ENCODE results near the gene DNAAF8.
"Not testable (repeated sequence)": the region's sequence is repeated elsewhere in the genome, so short reads cannot be mapped to it uniquely, and the experiment has no call there.

Gene DNAAF8

DNA sequence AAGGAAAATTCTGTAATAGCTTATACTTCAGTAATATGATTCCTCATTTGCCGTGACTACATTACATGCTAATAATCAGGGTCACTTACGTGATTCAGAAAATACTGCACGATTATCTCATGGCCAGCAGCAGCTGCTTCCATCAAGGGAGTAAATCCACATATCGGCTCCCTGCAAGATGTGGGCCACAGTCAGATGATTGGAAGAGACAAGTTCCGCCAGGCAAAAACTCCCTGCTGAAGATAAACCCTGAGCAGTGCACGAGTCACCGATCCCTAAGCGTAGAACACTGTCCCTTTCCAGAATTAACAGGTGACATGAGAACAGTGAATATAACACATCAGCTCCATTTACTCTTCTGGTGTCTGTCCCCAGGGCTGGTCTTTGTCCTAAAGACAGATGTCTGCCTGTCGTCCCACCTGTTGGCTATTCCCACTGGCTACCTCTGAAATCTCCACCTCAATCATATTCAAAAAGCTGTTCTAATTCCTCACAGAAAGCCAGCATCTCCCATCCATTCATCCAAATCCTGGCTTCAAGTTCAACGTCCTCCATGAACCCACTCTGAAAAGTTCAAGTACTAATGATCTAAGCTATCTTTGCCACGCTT lies 9.6 kb upstream of the DNAAF8 start:
- DNase-seq = no peak

DNA sequence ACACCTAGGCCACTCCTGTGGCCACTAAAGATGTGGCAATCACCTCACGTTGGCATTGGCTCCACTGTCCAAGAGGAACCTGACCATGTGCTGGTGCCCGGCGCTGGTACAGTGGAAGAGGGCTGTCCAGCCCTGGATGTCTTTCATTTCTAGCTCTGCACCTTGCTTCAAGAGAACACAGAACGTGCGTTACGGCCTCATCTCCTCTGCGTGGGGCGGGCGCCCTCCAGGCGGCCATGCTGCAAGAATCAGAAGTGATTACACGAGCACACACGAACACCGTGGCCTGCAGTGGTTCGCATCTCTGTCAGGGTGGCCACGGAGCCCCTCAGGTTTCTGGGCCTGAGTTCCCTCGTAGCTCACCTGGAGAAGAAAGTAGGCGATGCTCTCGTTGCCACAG lies 7.7 kb upstream of the DNAAF8 start:
- no peak for DNase-seq

- DNase-seq = no peak
Measured at GRCh38 chr16:4728676-4729075, 5.7 kb upstream of the DNAAF8 start.

- no peak for DNase-seq
Measured at GRCh38 chr16:4729876-4730275, 4.5 kb upstream of the DNAAF8 start.

GRCh38 chr16:4733211-4733742 lies 1.1 kb upstream of the DNAAF8 start:
- no peak for DNase-seq

GRCh38 chr16:4733747-4734062 lies 632 bp upstream of the DNAAF8 start:
- DNase-seq = no peak

DNA sequence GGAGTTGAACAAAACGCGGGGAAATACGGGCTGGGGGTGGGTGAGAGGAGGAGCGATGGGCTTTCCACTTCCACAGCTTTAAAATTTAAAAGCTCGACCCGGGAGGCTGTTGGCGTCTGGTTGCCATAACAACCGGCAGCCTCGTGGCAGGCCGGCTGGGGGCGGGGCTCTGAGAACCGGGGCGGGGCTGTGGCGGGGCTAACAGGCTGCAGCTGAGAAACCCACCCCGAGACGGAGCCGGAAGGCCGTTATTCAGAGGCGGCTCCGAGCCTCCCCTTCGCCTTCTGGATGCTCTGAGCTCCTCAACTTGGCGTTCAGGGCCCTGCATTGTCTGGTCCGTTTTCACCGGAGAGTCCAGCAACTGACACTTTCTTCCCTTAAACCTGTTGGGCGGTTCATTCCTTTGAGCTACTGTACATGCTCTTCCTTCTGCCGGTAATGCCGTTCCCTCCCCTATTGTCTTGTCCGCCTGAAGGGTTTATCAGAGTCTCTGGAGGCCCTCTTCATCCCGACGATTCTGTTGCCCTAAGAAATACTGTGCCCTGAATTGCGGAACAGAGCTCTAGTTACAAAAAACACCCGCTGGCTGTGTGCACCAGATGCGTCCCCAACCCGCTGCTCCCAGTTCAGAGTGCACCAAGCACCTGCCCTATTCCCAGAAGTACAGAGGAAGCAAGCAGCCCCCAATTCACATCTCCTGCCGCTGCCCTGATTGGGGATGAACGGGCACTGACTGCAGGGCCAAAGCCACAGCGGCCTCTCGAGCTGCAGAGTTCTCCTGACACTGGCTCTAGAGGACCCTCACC lies 596 bp downstream of the DNAAF8 start:
- DNase-seq = peak; percentile 65 to 81

DNA sequence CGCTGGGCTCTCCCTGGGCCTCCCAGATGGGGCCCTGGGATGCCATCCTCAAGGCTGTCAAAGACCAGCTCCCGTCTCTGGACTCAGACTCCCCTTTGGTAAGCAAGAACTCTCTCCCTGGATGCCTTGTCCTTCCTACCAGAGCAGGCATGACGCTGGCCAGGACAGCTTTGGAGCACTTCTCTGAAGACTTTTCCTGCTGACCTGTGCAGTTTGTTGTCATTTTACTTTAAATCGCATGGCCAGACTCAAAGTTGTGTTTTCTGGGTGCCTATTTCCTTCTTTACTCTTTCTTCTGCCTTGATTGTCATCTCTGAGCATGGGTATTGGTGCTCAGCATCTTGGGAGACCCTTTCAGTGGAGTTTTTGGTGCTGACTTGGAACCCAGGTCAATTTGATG lies 2.2 kb downstream of the DNAAF8 start:
- no peak for DNase-seq

- no peak for DNase-seq
Measured at GRCh38 chr16:4737545-4737944, 3.2 kb downstream of the DNAAF8 start.

DNA sequence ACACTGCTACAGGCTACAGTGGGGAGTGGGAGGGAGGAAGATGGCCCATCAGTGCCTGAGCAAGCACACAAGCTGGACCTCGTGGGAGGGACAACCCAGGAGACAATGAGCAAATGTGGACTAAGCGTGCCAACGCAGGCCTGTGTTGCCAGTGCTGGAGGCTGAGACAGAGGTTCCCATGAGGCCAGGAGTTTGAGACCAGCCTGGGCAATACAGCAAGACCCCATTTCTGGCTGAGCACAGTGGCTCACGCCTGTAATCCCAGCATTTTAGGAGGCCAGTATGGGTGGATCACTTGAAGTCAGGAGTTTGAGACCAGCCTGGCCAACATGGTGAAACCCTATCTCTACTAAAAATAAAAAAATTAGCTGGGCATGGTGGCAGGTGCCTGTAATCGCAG lies 4.0 kb downstream of the DNAAF8 start:
- DNase-seq = not testable (repeated sequence)

GRCh38 chr16:4743226-4743878 lies 9.0 kb downstream of the DNAAF8 start:
- DNase-seq = no peak

- DNase-seq = no peak
Measured at GRCh38 chr16:4744555-4745273, 10.4 kb downstream of the DNAAF8 start.

GRCh38 chr16:4745274-4745569 lies 10.9 kb downstream of the DNAAF8 start:
- DNase-seq = no peak

DNA sequence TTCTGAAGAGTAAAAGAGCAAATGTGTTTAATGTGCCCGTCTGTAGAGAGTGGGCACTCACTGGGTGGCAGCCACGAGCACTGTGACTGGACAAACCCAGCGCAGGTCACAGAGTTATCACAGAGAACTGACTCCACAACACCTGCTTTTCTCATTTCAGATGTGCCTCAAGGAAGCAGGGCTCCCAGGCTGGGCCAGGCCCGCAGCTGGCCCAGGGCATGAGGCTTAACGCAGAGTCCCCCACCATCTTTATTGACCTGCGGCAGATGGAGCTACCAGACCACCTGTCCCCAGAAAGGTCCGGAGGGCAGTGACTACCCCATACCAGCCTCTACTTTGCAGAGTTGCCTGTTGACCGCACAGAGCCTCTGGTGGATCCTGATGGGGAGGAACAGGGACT lies 11.9 kb downstream of the DNAAF8 start:
- no peak for DNase-seq

- no peak for DNase-seq
Measured at GRCh38 chr16:4746991-4747574, 12.7 kb downstream of the DNAAF8 start.

DNA sequence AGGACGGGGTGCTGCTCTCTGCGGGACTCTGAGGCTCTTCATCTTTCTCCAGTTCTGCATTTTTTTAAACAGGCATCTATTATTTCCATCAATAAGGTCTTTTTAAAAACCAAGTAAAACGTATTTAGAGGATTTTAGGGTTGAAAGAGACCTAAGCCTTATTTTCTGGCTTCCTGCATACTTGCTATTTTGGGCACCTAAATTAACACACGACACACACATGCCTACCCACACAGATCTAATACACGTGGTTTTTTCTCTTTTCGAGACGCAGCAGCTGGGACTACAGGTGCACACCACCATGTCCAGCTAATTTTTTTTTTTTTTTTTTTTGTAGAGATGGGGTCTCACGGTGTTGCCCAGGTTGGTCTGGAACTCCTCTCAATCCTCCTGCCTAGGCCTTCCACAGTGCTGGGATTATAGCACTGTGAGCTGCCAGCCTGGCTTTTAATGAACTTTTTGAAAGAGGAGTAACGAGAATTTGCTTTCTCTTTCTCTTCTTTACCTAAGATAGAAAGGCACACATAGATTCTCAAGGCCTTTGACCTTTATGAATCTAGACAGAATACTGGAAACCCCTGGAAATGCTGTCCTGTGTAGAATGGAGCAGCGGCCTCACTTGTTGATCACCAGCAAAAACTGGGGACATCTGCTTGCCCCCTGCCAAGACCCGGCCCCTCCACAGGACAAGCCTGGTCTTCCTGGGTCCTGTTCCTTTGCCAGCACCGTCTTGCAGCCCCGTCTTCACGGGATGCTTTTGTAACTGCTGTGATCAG lies 13.8 kb downstream of the DNAAF8 start:
- DNase-seq = no peak

DNA sequence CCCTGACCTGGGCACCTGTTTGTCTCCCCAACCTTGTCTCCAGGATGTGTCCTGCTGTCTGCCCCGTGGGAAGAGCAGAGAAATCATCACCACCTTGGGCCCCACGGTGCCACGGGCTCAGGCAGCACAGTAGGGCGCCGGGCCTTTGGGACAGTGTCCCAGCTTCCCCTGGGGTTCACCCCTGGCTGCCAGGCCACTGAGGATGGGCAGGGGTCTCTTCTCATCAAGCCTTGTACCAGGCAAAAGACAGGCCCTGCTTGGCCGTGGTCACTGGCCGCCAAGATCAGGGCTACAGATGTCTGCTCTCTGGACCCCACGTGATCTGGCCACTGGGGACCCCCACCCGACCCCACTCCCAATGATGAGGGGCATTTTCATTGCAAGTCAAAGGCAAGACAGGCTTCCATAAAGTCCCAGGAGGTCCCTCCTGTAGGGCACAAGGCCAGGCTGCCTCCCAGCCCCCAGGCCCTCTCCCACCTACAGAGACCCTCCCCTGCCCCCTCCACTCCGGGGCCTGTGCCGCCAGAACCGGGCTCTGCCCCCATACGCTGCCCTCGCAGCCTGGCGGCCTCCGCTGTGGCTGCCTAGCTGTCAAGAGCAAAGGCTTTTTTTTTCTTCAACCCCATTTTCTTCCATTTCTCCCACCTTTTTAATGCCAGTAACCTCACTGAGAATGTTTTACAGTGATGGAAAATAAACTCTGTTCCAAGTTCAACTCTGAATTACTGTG lies 14.5 kb downstream of the DNAAF8 start:
- DNase-seq = no peak

GRCh38 chr16:4749700-4750257 lies 15.4 kb downstream of the DNAAF8 start:
- no peak for DNase-seq

DNA sequence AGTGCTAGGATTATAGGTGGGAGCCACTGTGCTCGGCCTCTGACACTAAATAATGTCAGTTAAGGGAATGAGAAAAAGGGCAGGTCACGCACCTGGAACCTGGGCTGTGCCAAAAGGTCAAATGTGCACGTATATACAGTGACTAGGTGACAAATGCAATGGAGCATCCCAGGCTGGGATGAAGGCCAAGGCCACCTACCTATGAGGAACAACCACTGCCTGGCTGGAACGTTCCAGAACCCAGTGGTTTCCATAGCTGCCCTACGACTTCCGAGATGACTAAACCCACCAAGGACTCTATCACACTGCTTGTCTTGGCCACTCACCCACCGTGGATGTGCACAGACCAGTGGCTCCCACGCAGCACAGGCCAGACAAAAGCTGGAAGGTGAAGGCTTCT lies 16.6 kb downstream of the DNAAF8 start:
- DNase-seq = no peak

GRCh38 chr16:4752351-4753100 lies 18.2 kb downstream of the DNAAF8 start:
- no peak for DNase-seq

DNA sequence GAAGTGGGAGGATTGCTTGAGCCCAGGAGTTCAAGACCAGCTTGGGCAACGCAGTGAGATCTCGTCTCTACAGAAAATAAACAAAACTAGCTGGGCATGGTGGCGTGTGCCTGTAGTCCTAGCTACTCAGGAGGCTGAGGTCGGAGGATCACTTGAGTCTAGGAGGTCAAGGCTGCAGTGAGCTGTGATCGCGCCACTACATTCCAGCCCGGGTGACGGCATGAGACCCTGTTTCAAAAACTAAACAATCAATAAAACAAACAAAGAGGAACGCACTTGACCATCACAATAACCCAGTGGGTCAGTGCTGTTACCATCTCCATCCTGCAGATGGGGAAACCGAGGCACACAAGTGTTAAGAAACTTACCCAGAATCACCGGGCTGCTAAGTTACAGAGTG lies 18.9 kb downstream of the DNAAF8 start:
- DNase-seq = no peak

Measured in inflammatory macrophage treated with lipopolysaccharide for 1 hour (primary cell).